ENCODE measurements around the gene SLC39A9.

Gene SLC39A9

GRCh38 chr14:69398053-69398817 is at the start of gene SLC39A9, which contains the start of gene ERH:
SLC39A9 (plus strand) TSS chr14:69398692; CDS start chr14:69399370, 678 bp downstream.
ERH (minus strand) TSS chr14:69398299; CDS start chr14:69398233, 66 bp downstream.
- in situ Hi-C loops (cut with MboI; ENCODE audit: low sequenced_read_pairs), result no loop called here

- in situ Hi-C loops (cut with MboI; ENCODE audit: low sequenced_read_pairs), result no loop called here
Observed at GRCh38 chr14:69349091-69349777, 49.3 kb upstream of the SLC39A9 start.

- in situ Hi-C loops (cut with MboI; ENCODE audit: low sequenced_read_pairs), result no loop called here
Observed at GRCh38 chr14:69350892-69351291, 47.6 kb upstream of the SLC39A9 start.

GRCh38 chr14:69351385-69351784 is 47.1 kb upstream of the SLC39A9 start:
- in situ Hi-C loops (cut with MboI; ENCODE audit: low sequenced_read_pairs), result no loop called here

- in situ Hi-C loops (cut with MboI; ENCODE audit: low sequenced_read_pairs), result no loop called here
Observed at GRCh38 chr14:69351911-69352310, 46.6 kb upstream of the SLC39A9 start.

- in situ Hi-C loops (cut with MboI; ENCODE audit: low sequenced_read_pairs), result no loop called here
Observed at GRCh38 chr14:69353168-69353567, 45.3 kb upstream of the SLC39A9 start.

- in situ Hi-C loops (cut with MboI; ENCODE audit: low sequenced_read_pairs), result no loop called here
Observed at GRCh38 chr14:69354383-69355153, 43.9 kb upstream of the SLC39A9 start.

GRCh38 chr14:69355154-69355597 is 43.3 kb upstream of the SLC39A9 start:
- in situ Hi-C loops (cut with MboI; ENCODE audit: low sequenced_read_pairs), result no loop called here

GRCh38 chr14:69355607-69356281 is 42.7 kb upstream of the SLC39A9 start:
- in situ Hi-C loops (cut with MboI; ENCODE audit: low sequenced_read_pairs), result no loop called here

- in situ Hi-C loops (cut with MboI; ENCODE audit: low sequenced_read_pairs), result no loop called here
Observed at GRCh38 chr14:69356903-69357543, 41.5 kb upstream of the SLC39A9 start.

GRCh38 chr14:69357544-69358200 is 40.8 kb upstream of the SLC39A9 start:
- in situ Hi-C loops (cut with MboI; ENCODE audit: low sequenced_read_pairs), result no loop called here

GRCh38 chr14:69358233-69358963 is 40.1 kb upstream of the SLC39A9 start:
- in situ Hi-C loops (cut with MboI; ENCODE audit: low sequenced_read_pairs), result no loop called here

- in situ Hi-C loops (cut with MboI; ENCODE audit: low sequenced_read_pairs), result no loop called here
Observed at GRCh38 chr14:69358966-69359365, 39.5 kb upstream of the SLC39A9 start.

GRCh38 chr14:69360438-69361108 is 37.9 kb upstream of the SLC39A9 start:
- in situ Hi-C loops (cut with MboI; ENCODE audit: low sequenced_read_pairs), result no loop called here

- in situ Hi-C loops (cut with MboI; ENCODE audit: low sequenced_read_pairs), result no loop called here
Observed at GRCh38 chr14:69363055-69363454, 35.4 kb upstream of the SLC39A9 start.

- in situ Hi-C loops (cut with MboI; ENCODE audit: low sequenced_read_pairs), result no loop called here
Observed at GRCh38 chr14:69363964-69364363, 34.5 kb upstream of the SLC39A9 start.

- in situ Hi-C loops (cut with MboI; ENCODE audit: low sequenced_read_pairs), result no loop called here
Observed at GRCh38 chr14:69364378-69364777, 34.1 kb upstream of the SLC39A9 start.

GRCh38 chr14:69366069-69366468 is 32.4 kb upstream of the SLC39A9 start:
- in situ Hi-C loops (cut with MboI; ENCODE audit: low sequenced_read_pairs), result no loop called here

GRCh38 chr14:69366761-69367160 is 31.7 kb upstream of the SLC39A9 start:
- in situ Hi-C loops (cut with MboI; ENCODE audit: low sequenced_read_pairs), result no loop called here
